Mammary epithelial cell (primary cell): ENCODE results near the gene MRPS5.

Experiments
- EZH2 ChIP-seq: IDR thresholded peaks from 2 replicates; pipeline ENCODE4 v1.6.1; 2012; ENCODE audit warnings: low read length, inconsistent platforms, borderline replicate concordance
- TF ChIP-seq, protein P1 (sequence below), 2 donors: IDR thresholded peaks in 1 of 2; conservative IDR thresholded peaks in 1 of 2; 2 replicates each; pipeline ENCODE4 v1.5.1; 2011 to 2012; ENCODE audit warnings: inconsistent platforms in 2 of 2, low read length in 2 of 2, mild to moderate bottlenecking in 2 of 2, control low read depth in 1 of 2, low read depth in 1 of 2; ENCODE audit not compliant: insufficient read depth in 1 of 2; ENCODE audit errors: extremely low read depth in 1 of 2

DNA sequence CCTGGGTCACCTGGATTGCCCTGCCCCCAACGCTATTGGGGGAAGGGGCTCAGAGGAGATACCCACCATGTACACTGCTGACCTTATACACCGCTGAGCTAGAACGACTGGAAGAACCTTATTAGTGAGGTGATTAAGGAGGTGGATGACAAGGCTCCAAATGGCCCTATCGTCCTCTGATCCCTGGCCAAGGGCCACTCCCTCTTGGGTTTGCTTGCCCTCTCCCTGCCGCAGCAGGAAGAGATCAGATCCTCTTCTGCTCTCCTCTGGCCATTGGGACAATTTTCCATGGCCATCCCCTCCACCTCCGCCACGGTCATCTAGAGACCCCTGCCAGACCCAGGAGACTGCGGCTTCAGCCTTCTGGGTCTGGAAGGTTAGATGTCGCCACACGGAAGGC, 36.8 kb upstream of the MRPS5 start:
- TF ChIP-seq, protein P1, sequence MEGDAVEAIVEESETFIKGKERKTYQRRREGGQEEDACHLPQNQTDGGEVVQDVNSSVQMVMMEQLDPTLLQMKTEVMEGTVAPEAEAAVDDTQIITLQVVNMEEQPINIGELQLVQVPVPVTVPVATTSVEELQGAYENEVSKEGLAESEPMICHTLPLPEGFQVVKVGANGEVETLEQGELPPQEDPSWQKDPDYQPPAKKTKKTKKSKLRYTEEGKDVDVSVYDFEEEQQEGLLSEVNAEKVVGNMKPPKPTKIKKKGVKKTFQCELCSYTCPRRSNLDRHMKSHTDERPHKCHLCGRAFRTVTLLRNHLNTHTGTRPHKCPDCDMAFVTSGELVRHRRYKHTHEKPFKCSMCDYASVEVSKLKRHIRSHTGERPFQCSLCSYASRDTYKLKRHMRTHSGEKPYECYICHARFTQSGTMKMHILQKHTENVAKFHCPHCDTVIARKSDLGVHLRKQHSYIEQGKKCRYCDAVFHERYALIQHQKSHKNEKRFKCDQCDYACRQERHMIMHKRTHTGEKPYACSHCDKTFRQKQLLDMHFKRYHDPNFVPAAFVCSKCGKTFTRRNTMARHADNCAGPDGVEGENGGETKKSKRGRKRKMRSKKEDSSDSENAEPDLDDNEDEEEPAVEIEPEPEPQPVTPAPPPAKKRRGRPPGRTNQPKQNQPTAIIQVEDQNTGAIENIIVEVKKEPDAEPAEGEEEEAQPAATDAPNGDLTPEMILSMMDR (conservative IDR thresholded peaks at IDR 0.05 in 1 of 2, IDR thresholded peaks at IDR 0.05 in 1 of 2; ENCODE audit: extremely low read depth in 1 of 2, insufficient read depth in 1 of 2, low read depth in 1 of 2, low read length in 2 of 2), result no peak
- TF ChIP-seq EZH2, result no peak
